ENCODE data around the gene GLRA2.
A peak's percentile ranks its signal among the peaks of the same experiment; 100 is the strongest.

The GLRA2 gene

GRCh38 chrX:14529290-14529989, at the start of gene GLRA2:
TSS of gene GLRA2 (plus strand) at chrX:14529536. CDS start at chrX:14530058, 522 bp downstream.
- Histone ChIP-seq H3K36me3 (replicated peaks; ENCODE audit: insufficient read depth, low read length) (no peaks in the 10 kb centered on the region), H3K27me3 (replicated peaks; ENCODE audit: insufficient read depth, low read length) (no peaks in the 10 kb centered on the region), H3K9ac (ENCODE audit: low read length) (no peak within 1 kb of the TSS), H3F3A (ENCODE audit: insufficient read depth, low read length) (no peaks in the 10 kb centered on the region), H3K79me2 (ENCODE audit: low read length) (no peaks in the 10 kb centered on the region), H3K4me3 (ENCODE audit: low read length) (no peak within 1 kb of the TSS), H3K4me1 (ENCODE audit: low read length) (no peaks in the 10 kb centered on the region), H3K9me3 (replicated peaks; ENCODE audit: insufficient read depth, low read length) (no peaks in the 10 kb centered on the region), H3K27ac (ENCODE audit: low read length) (no peak within 1 kb of the TSS), H3K4me2 (ENCODE audit: low read depth, low read length) (0 out of 2 replicates have a peak within 1 kb of the TSS, but pooled peaks have one; percentile 21), H3K9me2 (replicated peaks; ENCODE audit: insufficient read depth, low read length) (no peaks in the 10 kb centered on the region), H4K20me1 (ENCODE audit: insufficient read depth, low read length) (no peaks in the 10 kb centered on the region), H2AFZ (ENCODE audit: low read length) (no peak within 1 kb of the TSS)
- DNase-seq: peak; percentile 33
- TF ChIP-seq EZH2 (optimal IDR thresholded peaks at IDR 0.05; ENCODE audit: low read depth, low read length): no peak
- TF ChIP-seq, protein P1, sequence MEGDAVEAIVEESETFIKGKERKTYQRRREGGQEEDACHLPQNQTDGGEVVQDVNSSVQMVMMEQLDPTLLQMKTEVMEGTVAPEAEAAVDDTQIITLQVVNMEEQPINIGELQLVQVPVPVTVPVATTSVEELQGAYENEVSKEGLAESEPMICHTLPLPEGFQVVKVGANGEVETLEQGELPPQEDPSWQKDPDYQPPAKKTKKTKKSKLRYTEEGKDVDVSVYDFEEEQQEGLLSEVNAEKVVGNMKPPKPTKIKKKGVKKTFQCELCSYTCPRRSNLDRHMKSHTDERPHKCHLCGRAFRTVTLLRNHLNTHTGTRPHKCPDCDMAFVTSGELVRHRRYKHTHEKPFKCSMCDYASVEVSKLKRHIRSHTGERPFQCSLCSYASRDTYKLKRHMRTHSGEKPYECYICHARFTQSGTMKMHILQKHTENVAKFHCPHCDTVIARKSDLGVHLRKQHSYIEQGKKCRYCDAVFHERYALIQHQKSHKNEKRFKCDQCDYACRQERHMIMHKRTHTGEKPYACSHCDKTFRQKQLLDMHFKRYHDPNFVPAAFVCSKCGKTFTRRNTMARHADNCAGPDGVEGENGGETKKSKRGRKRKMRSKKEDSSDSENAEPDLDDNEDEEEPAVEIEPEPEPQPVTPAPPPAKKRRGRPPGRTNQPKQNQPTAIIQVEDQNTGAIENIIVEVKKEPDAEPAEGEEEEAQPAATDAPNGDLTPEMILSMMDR (IDR thresholded peaks at IDR 0.05; ENCODE audit: low read length): no peak
- TF ChIP-seq EZH2phosphoT487 (IDR thresholded peaks at IDR 0.05; ENCODE audit: low read length): no peak

DNA sequence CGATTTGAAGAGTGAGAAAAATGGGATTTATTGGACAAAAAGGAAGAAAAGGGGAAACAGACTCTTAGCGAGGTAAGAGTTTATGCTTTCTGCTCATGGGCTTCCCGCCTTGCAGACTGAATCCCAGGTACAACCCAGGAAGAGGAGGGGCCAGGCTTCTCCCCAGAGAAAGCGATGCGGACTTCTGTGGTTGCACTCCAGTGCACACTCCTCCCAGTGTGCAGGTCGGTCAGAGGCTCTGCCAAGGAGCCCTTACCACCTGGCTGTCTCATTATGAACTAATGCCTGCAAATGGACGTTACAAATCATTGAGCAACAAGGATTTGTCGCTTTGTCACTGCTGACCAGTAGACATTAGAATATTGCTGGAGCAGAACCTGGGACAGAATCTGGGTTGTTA, 39.9 kb upstream of the GLRA2 start:
- H3K4me3 ChIP-seq (ENCODE audit: low read length): no peak overlapping the region
- H3K4me1 ChIP-seq (ENCODE audit: low read length): no peaks in the 10 kb centered on the region
- H3F3A ChIP-seq (ENCODE audit: insufficient read depth, low read length): no peaks in the 10 kb centered on the region
- DNase-seq: no peak
- H3K9ac ChIP-seq (ENCODE audit: low read length): no peak overlapping the region
- no peak overlapping the region for H3K4me2 ChIP-seq (ENCODE audit: low read depth, low read length)
- H3K27me3 ChIP-seq (replicated peaks; ENCODE audit: insufficient read depth, low read length): no peaks in the 10 kb centered on the region
- H3K79me2 ChIP-seq (ENCODE audit: low read length): no peaks in the 10 kb centered on the region
- TF ChIP-seq, protein P1 (IDR thresholded peaks at IDR 0.05; ENCODE audit: low read length): no peak
- TF ChIP-seq EZH2phosphoT487 (IDR thresholded peaks at IDR 0.05; ENCODE audit: low read length) (no peak), EZH2 (optimal IDR thresholded peaks at IDR 0.05; ENCODE audit: low read depth, low read length) (no peak)
- no peaks in the 10 kb centered on the region for H3K9me3 ChIP-seq (replicated peaks; ENCODE audit: insufficient read depth, low read length)
- no peak overlapping the region for H3K27ac ChIP-seq (ENCODE audit: low read length)
- no peak overlapping the region for H2AFZ ChIP-seq (ENCODE audit: low read length)
- H3K36me3 ChIP-seq (replicated peaks; ENCODE audit: insufficient read depth, low read length): no peaks in the 10 kb centered on the region
- no peaks in the 10 kb centered on the region for H4K20me1 ChIP-seq (ENCODE audit: insufficient read depth, low read length)
- no peaks in the 10 kb centered on the region for H3K9me2 ChIP-seq (replicated peaks; ENCODE audit: insufficient read depth, low read length)

DNA sequence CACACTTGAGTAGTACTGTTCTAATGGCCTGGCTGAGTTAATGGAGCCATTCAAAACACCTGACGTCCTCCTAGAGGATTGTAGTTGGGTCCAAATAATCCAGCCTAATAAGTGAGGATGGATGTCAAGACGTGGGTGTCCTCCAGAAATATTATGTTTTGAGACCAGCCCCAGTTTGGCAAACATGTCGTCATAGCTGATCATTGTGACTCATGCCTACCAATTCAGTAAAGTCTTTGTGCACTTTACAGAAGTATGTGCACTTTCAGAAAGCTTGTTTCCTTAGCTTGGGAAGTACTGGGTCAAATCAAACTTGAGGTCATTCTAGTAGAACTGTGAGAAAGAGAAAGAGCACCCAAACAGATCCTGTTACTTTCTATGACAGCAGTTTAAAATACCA, 37.6 kb upstream of the GLRA2 start:
- H3K4me2 ChIP-seq (ENCODE audit: low read depth, low read length): no peak overlapping the region
- no peak overlapping the region for H3K4me3 ChIP-seq (ENCODE audit: low read length)
- no peaks in the 10 kb centered on the region for H3K36me3 ChIP-seq (replicated peaks; ENCODE audit: insufficient read depth, low read length)
- no peak overlapping the region for H3K27ac ChIP-seq (ENCODE audit: low read length)
- H4K20me1 ChIP-seq (ENCODE audit: insufficient read depth, low read length): no peaks in the 10 kb centered on the region
- peaks cover 7% of the 10 kb centered on the region; the same call in 1 of the 2 replicates for H3K4me1 ChIP-seq (ENCODE audit: low read length)
- no peak for TF ChIP-seq EZH2 (optimal IDR thresholded peaks at IDR 0.05; ENCODE audit: low read depth, low read length)
- no peak for TF ChIP-seq EZH2phosphoT487 (IDR thresholded peaks at IDR 0.05; ENCODE audit: low read length)
- TF ChIP-seq, protein P1 (IDR thresholded peaks at IDR 0.05; ENCODE audit: low read length): no peak
- H3K9me3 ChIP-seq (replicated peaks; ENCODE audit: insufficient read depth, low read length): no peaks in the 10 kb centered on the region
- H3K79me2 ChIP-seq (ENCODE audit: low read length): no peaks in the 10 kb centered on the region
- no peak overlapping the region for H3K9ac ChIP-seq (ENCODE audit: low read length)
- no peak for DNase-seq
- H3F3A ChIP-seq (ENCODE audit: insufficient read depth, low read length): no peaks in the 10 kb centered on the region
- no peak overlapping the region for H2AFZ ChIP-seq (ENCODE audit: low read length)
- no peaks in the 10 kb centered on the region for H3K9me2 ChIP-seq (replicated peaks; ENCODE audit: insufficient read depth, low read length)
- H3K27me3 ChIP-seq (replicated peaks; ENCODE audit: insufficient read depth, low read length): no peaks in the 10 kb centered on the region
